IPS-20b (cell line): Measurements from ENCODE around the gene CDK14.
"Not testable (repeated sequence)": the region's sequence is repeated elsewhere in the genome, so short reads cannot be mapped to it uniquely, and the experiment has no call there.

ENCODE experiments used
- H3K27ac ChIP-seq: one replicate; pipeline ENCODE4 v1.5.1; 2013; ENCODE audit warnings: low read length
- H3K27me3 ChIP-seq: 2 replicates; pipeline ENCODE4 v1.6.1; 2013; ENCODE audit warnings: mild to moderate bottlenecking, low read length, inconsistent platforms; ENCODE audit not compliant: insufficient read depth
- H3K36me3 ChIP-seq: 2 replicates; pipeline ENCODE4 v1.6.1; 2013; ENCODE audit warnings: low read depth, mild to moderate bottlenecking, inconsistent platforms, low read length, moderate library complexity; ENCODE audit not compliant: insufficient read depth
- H3K4me1 ChIP-seq: 2 replicates; pipeline ENCODE4 v1.6.1; 2013; ENCODE audit warnings: mild to moderate bottlenecking, control low read depth, inconsistent platforms, low read length, moderate library complexity; ENCODE audit not compliant: insufficient read depth
- H3K4me3 ChIP-seq: 2 replicates; pipeline ENCODE4 v1.5.1; 2013; ENCODE audit warnings: mild to moderate bottlenecking, low read length, inconsistent platforms
- H3K9ac ChIP-seq: 2 replicates; pipeline ENCODE4 v1.6.1; 2013; ENCODE audit warnings: low read depth, mild to moderate bottlenecking, inconsistent platforms, low read length, moderate library complexity
- H3K9me3 ChIP-seq: 2 replicates; pipeline ENCODE4 v1.6.1; 2013; ENCODE audit warnings: mild to moderate bottlenecking, low read depth, low read length, inconsistent platforms; ENCODE audit not compliant: insufficient read depth

The CDK14 gene

DNA sequence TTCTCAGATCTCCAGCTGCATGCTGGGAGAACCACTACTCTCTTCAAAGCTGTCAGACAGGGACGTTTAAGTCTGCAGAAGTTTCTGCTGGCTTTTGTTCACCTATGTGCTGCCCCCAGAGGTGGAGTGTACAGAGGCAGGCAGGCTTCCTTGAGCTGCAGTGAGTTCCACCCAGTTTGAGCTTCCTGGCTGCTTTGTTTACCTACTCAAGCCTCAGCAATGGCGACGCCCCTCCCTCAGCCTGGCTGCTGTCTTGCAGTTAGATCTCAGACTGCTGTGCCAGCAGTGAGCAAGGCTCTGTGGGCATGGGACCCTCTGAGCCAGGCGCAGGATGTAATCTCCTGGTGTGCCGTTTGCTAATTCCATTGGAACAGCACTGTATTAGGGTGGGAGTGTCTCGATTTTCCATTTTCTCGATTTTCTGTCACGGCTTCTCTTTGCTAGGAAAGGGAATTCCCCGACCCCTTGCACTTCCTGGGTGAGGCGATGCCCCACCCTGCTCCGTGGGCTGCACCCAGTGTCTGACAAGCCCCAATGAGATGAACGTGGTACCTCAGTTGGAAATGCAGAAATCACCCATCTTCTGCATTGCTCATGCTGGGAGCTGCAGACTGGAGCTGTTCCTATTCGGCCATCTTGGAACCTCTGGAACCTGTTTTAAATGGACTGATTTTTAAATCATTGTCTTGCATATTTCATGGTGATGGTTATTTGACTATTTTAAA is 332.7 kb downstream of the CDK14 start:
- H3K9me3 ChIP-seq, H3K27ac ChIP-seq, H3K9ac ChIP-seq, H3K4me1 ChIP-seq, H3K4me3 ChIP-seq, H3K36me3 ChIP-seq, H3K27me3 ChIP-seq: not testable (repeated sequence)

GRCh38 chr7:90931986-90932916 is 336.1 kb downstream of the CDK14 start:
- Histone ChIP-seq H3K4me1 (no peaks in the 10 kb centered on the region), H3K9me3 (no peaks in the 10 kb centered on the region), H3K36me3 (no peaks in the 10 kb centered on the region), H3K4me3 (no peak overlapping the region), H3K27me3 (no peaks in the 10 kb centered on the region), H3K9ac (no peak overlapping the region), H3K27ac (no peak overlapping the region)

GRCh38 chr7:90933041-90933440 is 336.9 kb downstream of the CDK14 start:
- H3K27ac ChIP-seq = no peak overlapping the region
- no peak overlapping the region for H3K4me3 ChIP-seq
- H3K9me3 ChIP-seq = no peaks in the 10 kb centered on the region
- H3K36me3 ChIP-seq = no peaks in the 10 kb centered on the region
- H3K27me3 ChIP-seq = no peaks in the 10 kb centered on the region
- no peak overlapping the region for H3K9ac ChIP-seq
- no peaks in the 10 kb centered on the region for H3K4me1 ChIP-seq

DNA sequence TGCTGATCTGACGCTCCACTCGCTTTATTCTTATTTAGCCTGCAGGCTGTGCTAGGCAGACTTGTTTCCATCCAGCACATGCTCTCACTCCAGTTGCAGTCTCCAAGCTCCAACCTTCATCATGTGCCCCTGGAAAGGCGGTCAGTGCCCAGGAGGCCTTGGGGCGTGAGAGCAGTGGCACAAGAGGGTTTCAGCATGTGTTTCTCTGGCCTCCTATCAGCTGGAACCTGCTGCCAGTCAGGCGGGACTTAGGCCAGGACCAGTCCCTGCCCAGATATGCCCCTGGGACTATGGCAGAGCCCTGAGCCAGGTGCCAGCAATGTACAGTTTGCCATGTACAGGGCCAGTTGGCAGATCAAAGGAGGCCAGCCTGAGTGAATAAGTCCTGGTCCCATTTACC is 337.9 kb downstream of the CDK14 start:
- Histone ChIP-seq H3K27ac (no peak overlapping the region), H3K36me3 (no peaks in the 10 kb centered on the region), H3K27me3 (no peaks in the 10 kb centered on the region), H3K9me3 (no peaks in the 10 kb centered on the region), H3K9ac (no peak overlapping the region), H3K4me3 (no peak overlapping the region), H3K4me1 (no peaks in the 10 kb centered on the region)

DNA sequence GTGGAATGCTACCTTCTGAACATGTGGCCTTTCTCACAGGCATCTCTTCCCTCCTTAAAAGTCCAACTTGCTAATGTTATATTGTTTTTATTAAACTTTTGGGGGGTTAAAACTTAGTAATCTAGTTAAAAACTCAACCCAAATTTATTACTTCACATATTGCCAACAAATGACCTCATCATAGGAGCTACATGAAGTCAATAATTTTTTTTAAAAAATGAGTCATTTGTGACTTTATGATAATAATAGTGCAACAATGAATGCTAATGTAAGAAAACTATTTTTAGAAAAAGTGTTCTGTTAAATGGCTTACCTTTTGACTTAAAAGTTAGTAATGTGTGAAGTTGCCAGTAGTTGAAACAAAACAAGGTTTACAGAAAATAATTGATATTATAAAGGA is 342.2 kb downstream of the CDK14 start:
- no peaks in the 10 kb centered on the region for H3K27me3 ChIP-seq

DNA sequence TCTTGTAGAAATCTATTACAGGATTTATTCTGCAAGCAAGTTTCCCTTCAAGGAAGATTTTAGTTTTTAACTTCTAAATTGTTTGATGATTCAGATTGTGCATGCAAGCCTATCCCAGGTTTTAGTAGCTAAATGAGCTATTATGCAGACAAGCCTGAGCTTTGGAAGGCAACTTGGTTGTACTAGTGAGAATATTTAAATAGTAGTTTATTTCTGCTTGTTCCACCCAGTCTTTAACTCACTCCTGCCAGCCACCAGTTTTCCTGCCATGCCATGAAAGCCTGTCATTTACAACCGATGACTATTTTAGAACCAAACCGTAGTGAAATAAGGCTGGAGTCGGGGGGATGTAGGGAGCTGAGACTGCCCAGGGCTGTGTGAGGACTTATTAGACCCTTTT is 343.5 kb downstream of the CDK14 start:
- no peaks in the 10 kb centered on the region for H3K4me1 ChIP-seq
- H3K9ac ChIP-seq = no peak overlapping the region
- no peak overlapping the region for H3K27ac ChIP-seq
- H3K27me3 ChIP-seq = no peaks in the 10 kb centered on the region
- H3K9me3 ChIP-seq = no peaks in the 10 kb centered on the region
- H3K36me3 ChIP-seq = 0 out of 2 replicates have a peak, but pooled peaks cover 3% of the 10 kb centered on the region
- no peak overlapping the region for H3K4me3 ChIP-seq

More for the DNA sequence above, 342.2 kb downstream of the CDK14 start:
- H3K9ac ChIP-seq = no peak overlapping the region
- H3K4me3 ChIP-seq = no peak overlapping the region
- no peaks in the 10 kb centered on the region for H3K4me1 ChIP-seq
- no peaks in the 10 kb centered on the region for H3K9me3 ChIP-seq
- H3K27ac ChIP-seq = no peak overlapping the region
- H3K36me3 ChIP-seq = no peaks in the 10 kb centered on the region

- Histone ChIP-seq H3K36me3 (0 out of 2 replicates have a peak, but pooled peaks cover 3% of the 10 kb centered on the region), H3K4me1 (no peaks in the 10 kb centered on the region), H3K9ac (no peak overlapping the region), H3K9me3 (no peaks in the 10 kb centered on the region), H3K27ac (no peak overlapping the region), H3K27me3 (no peaks in the 10 kb centered on the region), H3K4me3 (no peak overlapping the region)
Observed at GRCh38 chr7:90944021-90944420, 347.9 kb downstream of the CDK14 start.

DNA sequence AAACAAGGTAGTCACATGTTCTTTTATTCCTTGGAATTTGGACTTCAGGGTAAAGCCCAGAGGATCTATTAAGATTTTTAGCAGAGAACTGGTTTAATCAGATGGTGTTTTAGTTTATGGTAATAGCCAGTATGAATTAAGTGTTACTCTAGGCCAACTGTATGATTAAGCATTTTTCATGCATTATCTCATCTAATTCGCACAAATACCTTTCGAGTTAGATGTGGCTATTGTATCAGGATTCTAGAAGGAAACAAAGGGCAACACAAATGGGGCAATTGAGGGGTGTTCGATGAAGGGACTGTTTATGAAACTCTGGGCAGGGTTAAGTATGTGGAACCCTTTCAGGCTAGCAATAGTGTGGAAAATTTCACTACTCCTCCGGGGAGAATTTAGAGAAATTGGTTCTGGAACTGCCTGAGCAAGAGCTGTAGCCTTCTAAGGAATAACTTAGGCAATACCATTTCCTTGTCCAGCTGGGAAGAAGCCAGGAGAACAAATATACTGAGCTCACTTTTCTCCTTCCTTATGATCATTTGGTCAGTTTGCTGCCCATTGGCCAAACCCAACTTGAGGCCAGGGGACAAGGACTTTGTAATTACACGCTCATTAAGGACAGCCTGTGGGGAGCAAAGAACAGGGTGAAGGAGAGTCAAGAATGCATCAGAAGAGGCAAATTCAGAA is 349.1 kb downstream of the CDK14 start:
- Histone ChIP-seq H3K36me3 (0 out of 2 replicates have a peak, but pooled peaks cover 3% of the 10 kb centered on the region), H3K27ac (no peak overlapping the region), H3K4me1 (no peaks in the 10 kb centered on the region), H3K9ac (no peak overlapping the region), H3K4me3 (no peak overlapping the region), H3K27me3 (no peaks in the 10 kb centered on the region), H3K9me3 (no peaks in the 10 kb centered on the region)

DNA sequence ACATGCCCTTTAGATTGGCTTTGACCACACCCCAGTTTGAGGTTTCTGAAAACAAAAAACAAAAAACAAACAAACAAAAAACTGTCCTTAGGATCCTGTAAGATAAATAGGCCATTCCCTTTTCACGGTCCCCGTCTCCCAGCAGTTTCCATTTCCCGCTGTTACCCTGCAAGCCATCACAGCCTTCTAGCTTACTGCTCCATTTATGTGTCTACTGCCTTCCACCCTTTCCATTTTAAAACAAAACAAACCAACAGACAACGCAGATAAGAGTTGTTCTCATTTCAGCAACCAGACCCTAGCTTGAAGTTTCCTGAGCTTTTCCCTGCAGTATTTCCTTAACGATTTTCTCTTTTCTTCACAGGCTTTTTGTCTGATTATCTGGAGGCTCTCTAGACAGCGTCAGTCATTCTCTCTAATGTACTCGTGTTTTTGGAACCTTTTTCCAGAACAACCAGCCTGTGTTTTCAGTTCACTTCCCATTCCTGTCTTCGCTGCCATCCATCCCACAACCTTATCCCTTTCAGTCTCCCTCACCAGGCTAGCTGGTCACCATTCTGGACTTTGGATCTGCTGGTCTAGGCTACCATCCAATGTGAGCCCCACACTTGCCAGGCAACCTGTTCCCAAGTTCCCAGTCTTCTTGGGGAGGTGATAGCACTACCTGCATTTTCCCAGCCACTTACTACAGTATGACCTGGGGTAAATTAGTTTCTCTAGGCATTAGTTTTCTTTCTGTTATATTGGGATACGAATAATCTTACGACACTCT is 350.8 kb downstream of the CDK14 start:
- Histone ChIP-seq H3K27me3 (no peaks in the 10 kb centered on the region), H3K36me3 (0 out of 2 replicates have a peak, but pooled peaks cover 3% of the 10 kb centered on the region), H3K4me1 (peaks cover 3% of the 10 kb centered on the region; the same call in 1 of the 2 replicates), H3K4me3 (no peak overlapping the region), H3K9ac (no peak overlapping the region), H3K9me3 (no peaks in the 10 kb centered on the region), H3K27ac (no peak overlapping the region)

- H3K27me3 ChIP-seq = no peaks in the 10 kb centered on the region
- H3K9ac ChIP-seq = no peak overlapping the region
- peaks cover 15% of the 10 kb centered on the region for H3K4me1 ChIP-seq
- H3K27ac ChIP-seq = no peak overlapping the region
- 0 out of 2 replicates have a peak, but pooled peaks cover 3% of the 10 kb centered on the region for H3K36me3 ChIP-seq
- no peak overlapping the region for H3K4me3 ChIP-seq
- no peaks in the 10 kb centered on the region for H3K9me3 ChIP-seq
Observed at GRCh38 chr7:90948085-90948484, 352.0 kb downstream of the CDK14 start.

- Histone ChIP-seq H3K27me3 (no peaks in the 10 kb centered on the region), H3K4me1 (peaks cover 30% of the 10 kb centered on the region), H3K4me3 (no peak overlapping the region), H3K36me3 (no peaks in the 10 kb centered on the region), H3K9me3 (no peaks in the 10 kb centered on the region), H3K9ac (no peak overlapping the region), H3K27ac (no peak overlapping the region)
Observed at GRCh38 chr7:90951229-90951628, 355.1 kb downstream of the CDK14 start.
